Measurements from ENCODE around the gene C1QL3. TPM values are rescaled to one million over a fixed set of nuclear protein-coding genes. Genes with fewer than 3 reads are reported as not detected.

The C1QL3 gene
- 0.69 and 2.3 TPM in 2 replicates for total RNA-seq

DNA sequence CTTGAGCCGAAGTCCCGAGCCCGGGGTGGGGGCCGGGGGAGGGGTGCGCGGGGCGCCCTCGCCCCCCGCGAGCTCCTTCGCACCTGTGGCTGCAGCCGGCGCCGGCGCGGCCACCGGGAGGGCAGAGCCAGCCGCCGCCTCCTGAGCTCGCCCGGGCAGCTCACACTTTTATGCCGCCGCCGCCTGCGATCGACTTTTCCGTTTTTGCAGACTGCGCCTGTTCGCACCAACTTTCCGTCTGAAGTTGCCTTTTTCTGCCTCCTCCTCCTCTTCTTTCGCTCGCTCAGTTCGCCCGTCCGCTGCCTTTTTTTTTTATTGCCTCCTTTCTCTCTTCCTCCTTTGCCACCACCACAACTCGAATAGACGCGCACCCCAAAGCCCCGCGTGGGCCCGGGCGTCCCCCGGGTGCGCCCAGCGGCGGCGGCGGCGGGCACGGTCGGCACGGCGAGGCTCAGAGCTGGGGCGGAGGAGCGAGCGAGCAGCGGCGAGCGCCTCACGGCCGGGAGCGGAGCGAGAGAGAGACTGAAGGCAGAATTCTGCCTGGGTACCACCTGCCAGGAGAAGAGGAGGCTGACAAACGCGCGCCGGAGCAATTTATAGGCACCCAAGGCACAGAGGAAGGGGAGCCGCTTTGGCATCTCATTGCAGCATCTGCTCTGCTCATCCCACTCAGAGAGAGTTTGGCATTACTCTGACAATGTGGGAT is at the start of gene C1QL3:
C1QL3 (minus strand) TSS at position 569 of the 706 bp plus-strand sequence. CDS start 814 bp downstream, outside the sequence.

Other genes with a start within 250 kb of the C1QL3 start
- gene PTER, start 84.9 kb downstream of the C1QL3 start, total RNA-seq = 7.7 and 12.2 TPM in 2 replicates

Data from dermis lymphatic vessel endothelial cell (primary cell).